Muscle of leg (tissue), 9 donors: ENCODE results near the gene ZFYVE26. TPM values are rescaled to one million over a fixed set of nuclear protein-coding genes. Genes with fewer than 3 reads are reported as not detected.

Experiments
- polyA plus RNA-seq, 8 donors: library from polyadenylated mRNA; unstranded; fragments of 120-200 nt; gene quantifications; one replicate each; pipeline versions ENCODE4 v1.2.1 to v1.2.3, GENCODE V29; 2013; ENCODE audit warnings: inconsistent platforms in 1 of 8, low replicate concordance in 1 of 8; ENCODE audit not compliant: insufficient read length in 8 of 8, insufficient read depth in 1 of 8
- total RNA-seq: library from RNA; stranded (reverse); fragments of 120-200 nt; gene quantifications from one replicate; pipeline ENCODE4 v1.2.4, GENCODE V29; 2013

The ZFYVE26 gene
- total and polyA plus RNA-seq, 9 donors = 9.4 to 16.8 (median 12.3) TPM

Other genes with a start within 250 kb of the ZFYVE26 start
- gene PIGH, start 216.3 kb downstream of the ZFYVE26 start, total RNA-seq = 10.0 TPM
- gene PIGH, start 216.3 kb downstream of the ZFYVE26 start, polyA plus RNA-seq = 10 to 100 TPM in 6 of 8 donors, 1 to 10 TPM in 2; 9.8 to 14.8 (median 13.1) TPM
- 1.0 TPM for gene ARG2, start 196.7 kb downstream of the ZFYVE26 start, total RNA-seq
- gene ARG2, start 196.7 kb downstream of the ZFYVE26 start, polyA plus RNA-seq = 1 to 10 TPM; 1.2 to 3.1 (median 2.0) TPM
- 52.8 TPM for gene VTI1B, start 142.0 kb downstream of the ZFYVE26 start, total RNA-seq
- 10 to 100 TPM; 71.0 to 85.0 (median 79.1) TPM for gene VTI1B, start 142.0 kb downstream of the ZFYVE26 start, polyA plus RNA-seq
- 43.3 TPM for gene RDH11, start 120.8 kb downstream of the ZFYVE26 start, total RNA-seq
- gene RDH11, start 120.8 kb downstream of the ZFYVE26 start, polyA plus RNA-seq = 10 to 100 TPM; 40.6 to 51.5 (median 44.4) TPM
- 0.40 TPM for gene RDH12, start 114.7 kb downstream of the ZFYVE26 start, total RNA-seq
- 1 to 10 TPM in 2 of 8 donors, under 1 TPM in 6; 0.30 to 1.2 (median 0.65) TPM for gene RDH12, start 114.7 kb downstream of the ZFYVE26 start, polyA plus RNA-seq
- 16.5 TPM for gene RAD51B, start 3.2 kb upstream of the ZFYVE26 start, total RNA-seq
- 1 to 10 TPM; 6.0 to 9.3 (median 7.2) TPM for gene RAD51B, start 3.2 kb upstream of the ZFYVE26 start, polyA plus RNA-seq